ENCODE data around the gene TM9SF4.

The TM9SF4 gene, protein sequence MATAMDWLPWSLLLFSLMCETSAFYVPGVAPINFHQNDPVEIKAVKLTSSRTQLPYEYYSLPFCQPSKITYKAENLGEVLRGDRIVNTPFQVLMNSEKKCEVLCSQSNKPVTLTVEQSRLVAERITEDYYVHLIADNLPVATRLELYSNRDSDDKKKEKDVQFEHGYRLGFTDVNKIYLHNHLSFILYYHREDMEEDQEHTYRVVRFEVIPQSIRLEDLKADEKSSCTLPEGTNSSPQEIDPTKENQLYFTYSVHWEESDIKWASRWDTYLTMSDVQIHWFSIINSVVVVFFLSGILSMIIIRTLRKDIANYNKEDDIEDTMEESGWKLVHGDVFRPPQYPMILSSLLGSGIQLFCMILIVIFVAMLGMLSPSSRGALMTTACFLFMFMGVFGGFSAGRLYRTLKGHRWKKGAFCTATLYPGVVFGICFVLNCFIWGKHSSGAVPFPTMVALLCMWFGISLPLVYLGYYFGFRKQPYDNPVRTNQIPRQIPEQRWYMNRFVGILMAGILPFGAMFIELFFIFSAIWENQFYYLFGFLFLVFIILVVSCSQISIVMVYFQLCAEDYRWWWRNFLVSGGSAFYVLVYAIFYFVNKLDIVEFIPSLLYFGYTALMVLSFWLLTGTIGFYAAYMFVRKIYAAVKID

DNA sequence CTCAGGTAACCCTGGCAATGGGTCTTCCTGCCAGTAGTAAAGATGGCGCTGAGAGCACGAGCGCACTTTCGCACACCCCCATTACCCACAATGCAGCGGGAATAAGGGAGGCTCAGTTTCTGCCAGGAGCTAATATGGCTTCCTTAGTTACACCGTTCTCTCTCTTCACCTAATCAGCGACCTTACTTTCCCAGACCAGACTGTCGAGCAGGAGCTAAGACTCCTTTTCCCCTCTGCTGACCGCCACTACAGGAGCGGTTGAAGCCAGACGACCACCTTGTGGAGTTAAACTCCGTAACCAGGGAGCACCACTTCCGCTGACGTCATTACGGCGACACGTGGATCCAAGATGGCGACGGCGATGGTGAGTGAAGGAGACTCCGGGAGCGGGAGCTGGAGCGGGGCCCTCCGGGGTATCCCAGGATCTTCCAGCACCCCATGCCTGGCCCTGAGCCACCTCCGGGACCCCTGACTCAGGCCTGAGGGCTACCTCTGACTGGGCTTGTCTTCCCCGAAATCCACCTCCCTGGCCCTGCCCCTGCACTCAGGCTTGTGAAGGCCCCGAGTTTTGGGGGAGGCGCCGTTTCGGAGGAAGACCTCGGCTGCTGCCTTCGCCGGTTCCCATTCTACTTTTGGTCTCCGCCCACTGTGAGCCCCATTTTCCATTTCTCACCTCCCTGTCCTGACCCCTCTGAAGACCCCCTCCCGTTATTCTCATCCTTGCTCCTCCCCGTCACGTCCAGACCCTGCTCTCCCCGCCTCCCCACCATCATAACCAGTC, at the start of gene TM9SF4:
TSS of gene TM9SF4 (plus strand) at position 323 of the 781 bp plus-strand sequence. CDS start at position 350, 27 bp downstream.
- peak; percentile 91 for DNase-seq (ENCODE audit: low spot score)

DNA sequence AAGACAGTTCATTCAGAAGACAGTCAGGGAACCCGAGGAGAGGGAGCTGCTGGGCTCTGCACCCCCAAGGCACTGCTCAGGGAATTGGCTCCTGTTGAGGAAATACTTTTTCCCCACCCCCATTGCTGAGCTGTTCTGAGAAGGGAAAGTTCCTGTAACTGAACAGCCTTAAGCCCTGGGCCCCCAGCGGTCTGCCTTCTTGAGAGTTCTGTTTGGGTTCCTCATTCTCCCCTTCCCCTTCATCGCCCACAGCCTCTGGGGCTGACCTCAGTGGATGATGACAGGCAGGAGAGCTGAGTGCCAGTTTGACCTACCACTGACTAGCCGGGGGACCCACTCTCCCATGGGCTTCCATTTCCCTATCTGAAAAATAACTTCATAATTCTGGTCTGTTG, 46.7 kb upstream of the TM9SF4 start:
- peak; percentile 69 for DNase-seq (ENCODE audit: low spot score)

DNA sequence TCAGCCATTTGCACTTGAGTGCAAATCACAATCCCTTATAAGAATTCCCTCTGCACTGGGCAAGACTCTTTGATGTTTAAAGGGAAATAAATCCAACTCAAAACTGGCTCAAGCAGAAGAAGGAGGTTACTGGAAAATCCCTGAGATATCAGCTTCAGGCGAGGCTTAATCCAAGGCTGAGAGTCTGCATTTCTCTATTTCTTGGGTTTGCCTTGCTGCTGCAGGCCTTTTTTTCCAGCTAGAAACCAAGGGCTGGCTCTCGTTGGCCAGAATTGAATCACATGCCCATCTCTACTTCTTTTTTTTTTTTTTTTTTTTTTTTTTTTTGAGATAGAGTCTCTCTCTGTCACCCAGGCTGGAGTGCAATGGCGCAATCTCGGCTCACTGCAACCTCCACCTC, 45.8 kb upstream of the TM9SF4 start:
- peak; percentile 31 for DNase-seq (ENCODE audit: low spot score)

DNA sequence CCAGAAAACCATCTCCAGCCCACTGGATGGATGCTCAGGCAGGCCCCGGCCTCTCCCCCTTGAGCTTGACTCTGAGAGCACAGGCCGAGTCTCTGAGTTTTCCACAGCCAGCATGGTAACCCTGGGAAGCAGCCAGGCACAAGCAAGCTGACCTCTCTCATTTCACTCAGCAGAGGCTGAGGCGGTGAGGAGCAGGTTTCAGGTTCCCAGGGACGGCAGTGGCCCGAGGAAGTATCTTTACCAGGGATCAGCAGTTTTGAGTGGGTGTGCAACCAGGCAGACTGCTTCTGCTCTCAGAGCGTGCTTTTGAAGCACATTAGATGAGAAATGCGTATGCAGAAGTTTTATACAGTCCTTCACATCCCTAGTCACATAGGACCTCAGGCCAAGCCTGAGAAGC, 44.8 kb upstream of the TM9SF4 start:
- no peak for DNase-seq (ENCODE audit: low spot score)

DNA sequence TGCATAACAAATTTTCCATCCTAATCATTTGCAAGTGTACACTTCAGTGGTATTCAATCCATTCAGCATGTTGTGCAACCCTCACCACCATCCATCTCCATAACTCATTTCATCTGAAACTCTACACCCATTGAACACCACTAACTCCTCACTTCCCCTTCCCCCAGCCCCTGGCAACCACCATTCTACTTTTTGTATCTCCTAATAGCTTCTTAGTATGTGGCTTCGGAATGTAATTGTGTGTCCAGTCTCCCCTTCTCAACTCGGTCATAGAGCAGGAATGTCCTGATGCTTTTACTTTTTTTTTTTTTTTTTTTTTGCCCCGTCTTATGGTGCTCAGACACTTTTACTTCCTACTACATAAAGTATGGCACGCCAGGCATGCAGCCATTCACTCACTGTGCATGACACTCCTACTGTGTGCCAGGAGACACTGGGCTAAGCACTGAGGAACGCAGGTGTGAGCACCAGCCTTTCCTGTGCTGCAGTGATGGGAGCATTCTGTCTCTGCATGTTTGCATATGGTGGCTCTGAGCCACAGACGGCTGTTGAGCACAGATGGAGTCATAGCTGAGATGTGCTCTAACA, 42.2 kb upstream of the TM9SF4 start:
- no peak for DNase-seq (ENCODE audit: low spot score)

GRCh38 chr20:32068174-32068573, 41.3 kb upstream of the TM9SF4 start:
- no peak for DNase-seq (ENCODE audit: low spot score)

DNA sequence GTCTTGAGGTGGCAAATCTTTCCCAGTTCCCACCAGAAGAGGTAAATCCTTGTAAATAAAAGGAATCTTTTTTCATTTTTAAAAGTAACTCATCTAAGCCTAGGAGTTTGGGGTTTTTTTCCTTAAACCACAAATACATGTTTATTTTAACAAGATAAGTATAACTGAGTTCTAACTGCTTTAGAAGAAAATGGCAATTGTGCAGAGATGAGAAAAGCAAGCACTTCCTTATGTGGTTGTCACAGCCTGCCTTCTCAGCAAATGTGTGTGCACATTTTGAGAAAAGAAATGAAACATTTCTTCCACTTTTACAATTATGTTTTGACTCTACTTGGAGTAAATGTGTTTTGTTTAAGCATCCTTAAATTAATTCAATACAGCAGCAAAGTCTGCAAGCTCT, 39.8 kb upstream of the TM9SF4 start:
- DNase-seq (ENCODE audit: low spot score) = no peak

- no peak for DNase-seq (ENCODE audit: low spot score)
These were observed 39.2 kb upstream of the TM9SF4 start for GRCh38 chr20:32070282-32070681.

- DNase-seq (ENCODE audit: low spot score) = no peak
These were observed 38.8 kb upstream of the TM9SF4 start for GRCh38 chr20:32070690-32071213.

- no peak for DNase-seq (ENCODE audit: low spot score)
These were observed 37.9 kb upstream of the TM9SF4 start for GRCh38 chr20:32071395-32072167.

DNA sequence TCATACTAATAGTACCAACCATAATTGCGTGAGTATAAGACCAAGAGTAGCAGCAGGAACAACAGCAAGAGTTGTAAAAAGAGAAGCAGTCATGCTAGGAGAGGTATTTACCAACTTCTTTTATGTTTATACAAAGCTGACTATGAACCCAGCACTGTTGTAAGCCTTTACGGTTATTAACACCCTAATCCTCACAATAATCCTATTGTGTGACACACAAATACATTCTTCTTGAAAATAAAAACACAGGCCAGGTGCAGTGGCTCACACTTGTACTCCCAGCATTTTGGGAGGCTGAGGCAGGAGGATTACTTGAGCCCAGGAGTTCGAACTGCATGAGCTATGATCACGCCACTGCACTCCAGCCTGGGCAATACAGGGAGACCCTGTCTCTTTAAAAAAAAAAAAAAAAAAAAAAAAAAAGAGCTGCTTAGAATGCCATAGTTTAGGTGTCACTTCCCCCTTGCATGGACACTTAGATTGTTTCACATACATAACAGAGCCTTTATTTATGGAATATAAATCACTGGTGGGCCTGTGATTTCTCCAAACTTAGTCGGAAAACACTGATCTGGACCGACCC, 37.3 kb upstream of the TM9SF4 start:
- no peak for DNase-seq (ENCODE audit: low spot score)

GRCh38 chr20:32075534-32075933, 34.0 kb upstream of the TM9SF4 start:
- no peak for DNase-seq (ENCODE audit: low spot score)

GRCh38 chr20:32077190-32077589, 32.3 kb upstream of the TM9SF4 start:
- DNase-seq (ENCODE audit: low spot score) = peak; percentile 24

- no peak for DNase-seq (ENCODE audit: low spot score)
These were observed 31.2 kb upstream of the TM9SF4 start for GRCh38 chr20:32078322-32078721.

GRCh38 chr20:32078791-32079190, 30.7 kb upstream of the TM9SF4 start:
- DNase-seq (ENCODE audit: low spot score) = no peak

GRCh38 chr20:32079655-32080109, 29.8 kb upstream of the TM9SF4 start:
- DNase-seq (ENCODE audit: low spot score) = no peak

DNA sequence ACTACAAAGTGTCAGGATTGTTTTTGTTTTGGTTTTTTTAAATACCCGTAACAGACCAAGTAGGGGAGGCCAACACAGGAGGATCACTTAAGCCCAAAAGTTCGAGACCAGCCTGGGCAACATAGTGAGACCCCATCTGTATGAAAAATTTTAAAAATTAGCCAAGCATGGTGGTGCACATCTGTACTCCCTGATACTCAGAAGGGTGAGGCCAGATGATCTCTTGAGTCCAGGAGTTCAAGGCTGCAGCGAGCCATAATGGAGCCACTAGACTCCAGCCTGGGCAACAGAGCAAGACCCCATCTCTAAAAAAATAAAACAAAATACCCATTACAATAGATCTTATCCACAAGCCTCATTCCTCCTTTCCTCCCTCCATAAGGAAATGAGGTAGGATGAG, 28.7 kb upstream of the TM9SF4 start:
- no peak for DNase-seq (ENCODE audit: low spot score)

DNA sequence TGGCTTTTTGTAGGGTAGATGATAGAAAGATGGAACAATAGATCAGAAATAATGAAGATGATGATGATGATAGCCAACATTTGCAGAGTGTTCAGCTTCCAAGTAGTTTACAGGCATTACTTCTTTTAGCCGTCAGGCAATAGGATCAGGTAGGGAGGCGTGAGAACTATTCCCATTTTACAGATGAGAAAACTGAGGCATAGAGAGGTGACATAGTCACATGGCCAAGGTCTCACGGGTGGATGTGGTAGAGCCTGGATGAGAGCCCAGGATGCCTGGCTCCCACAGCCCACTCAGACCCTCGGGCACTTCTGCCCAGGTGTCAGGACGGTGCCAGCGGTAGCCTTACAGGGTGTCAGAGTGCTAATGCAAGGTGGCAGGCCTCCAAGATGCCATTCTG, 26.0 kb upstream of the TM9SF4 start:
- DNase-seq (ENCODE audit: low spot score) = no peak

DNA sequence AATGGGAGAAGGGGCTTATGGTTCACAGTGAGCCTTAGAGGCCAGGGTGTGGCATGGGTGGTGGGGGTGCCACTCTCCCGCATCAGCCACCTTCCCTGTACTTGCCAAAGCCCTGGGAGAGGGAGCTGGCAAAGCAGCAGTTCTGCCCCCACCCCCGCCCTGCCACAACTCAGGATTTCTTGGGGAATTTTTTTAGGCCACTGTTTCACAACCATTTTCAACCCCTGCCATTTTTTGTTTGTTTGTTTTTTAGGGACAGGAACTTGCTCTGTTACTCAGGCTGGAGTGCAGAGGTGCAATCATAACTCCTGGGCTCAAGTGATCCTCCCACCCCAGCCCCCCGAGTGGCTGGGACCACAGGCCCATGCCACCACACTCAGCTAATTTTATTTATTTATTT, 22.4 kb upstream of the TM9SF4 start:
- DNase-seq (ENCODE audit: low spot score) = no peak

DNA sequence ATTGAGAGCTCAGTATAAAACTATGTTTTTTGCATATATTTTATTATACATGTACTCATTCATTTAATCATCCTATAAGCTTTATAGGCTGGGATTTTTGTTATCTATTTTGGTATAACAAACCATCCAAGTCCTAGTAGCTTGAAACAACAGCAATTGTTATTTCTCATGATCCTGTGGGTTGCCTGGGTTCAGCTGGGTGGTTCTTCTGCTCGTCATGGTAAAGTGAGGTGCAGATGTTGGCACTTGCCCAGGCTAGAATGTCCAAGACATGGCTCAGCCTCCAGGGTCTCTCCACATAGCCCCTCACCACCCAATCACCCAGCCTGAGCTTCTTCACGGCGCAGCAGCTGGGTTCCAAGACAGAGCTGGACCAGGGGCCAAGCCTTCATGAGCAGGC, 20.8 kb upstream of the TM9SF4 start:
- no peak for DNase-seq (ENCODE audit: low spot score)

Measured in globus pallidus (tissue), 1 donor.